ENCODE data around the gene TTC6. TPM values are rescaled to one million over a fixed set of nuclear protein-coding genes. Genes with fewer than 3 reads are reported as not detected.
A peak's percentile ranks its signal among the peaks of the same experiment; 100 is the strongest.

The TTC6 gene
- total RNA-seq, 1 donor from 2014 or later: 0.44 TPM

- no peak overlapping the region for H3K27ac Mint-ChIP-seq (ENCODE audit: unreplicated experiment)
- TF ChIP-seq CTCF (IDR thresholded peaks at IDR 0.05; ENCODE audit: partially characterized antibody, unreplicated experiment): peak; percentile 30
- no peak overlapping the region for H3K4me3 Mint-ChIP-seq (ENCODE audit: unreplicated experiment)
- no peaks in the 10 kb centered on the region for H3K9me3 Mint-ChIP-seq (ENCODE audit: unreplicated experiment)
- no peaks in the 10 kb centered on the region for H3K4me1 Mint-ChIP-seq (ENCODE audit: low read depth, unreplicated experiment)
- DNase-seq: no peak
- H3K36me3 Mint-ChIP-seq (ENCODE audit: unreplicated experiment): no peaks in the 10 kb centered on the region
- H3K27me3 Mint-ChIP-seq (ENCODE audit: unreplicated experiment): no peaks in the 10 kb centered on the region
Observed at GRCh38 chr14:37565550-37565949, 29.9 kb upstream of the TTC6 start.

GRCh38 chr14:37566811-37567371 lies 28.5 kb upstream of the TTC6 start:
- no peak overlapping the region for H3K27ac Mint-ChIP-seq (ENCODE audit: unreplicated experiment)
- DNase-seq: no peak
- no peaks in the 10 kb centered on the region for H3K27me3 Mint-ChIP-seq (ENCODE audit: unreplicated experiment)
- no peaks in the 10 kb centered on the region for H3K4me1 Mint-ChIP-seq (ENCODE audit: low read depth, unreplicated experiment)
- no peak for TF ChIP-seq CTCF (IDR thresholded peaks at IDR 0.05; ENCODE audit: partially characterized antibody, unreplicated experiment)
- no peak overlapping the region for H3K4me3 Mint-ChIP-seq (ENCODE audit: unreplicated experiment)
- no peaks in the 10 kb centered on the region for H3K9me3 Mint-ChIP-seq (ENCODE audit: unreplicated experiment)
- no peaks in the 10 kb centered on the region for H3K36me3 Mint-ChIP-seq (ENCODE audit: unreplicated experiment)

GRCh38 chr14:37569729-37570128 lies 25.7 kb upstream of the TTC6 start:
- no peak for DNase-seq
- no peak for TF ChIP-seq CTCF (IDR thresholded peaks at IDR 0.05; ENCODE audit: partially characterized antibody, unreplicated experiment)
- peaks cover 2% of the 10 kb centered on the region for H3K36me3 Mint-ChIP-seq (ENCODE audit: unreplicated experiment)
- H3K4me3 Mint-ChIP-seq (ENCODE audit: unreplicated experiment): no peak overlapping the region
- H3K27ac Mint-ChIP-seq (ENCODE audit: unreplicated experiment): no peak overlapping the region
- no peaks in the 10 kb centered on the region for H3K4me1 Mint-ChIP-seq (ENCODE audit: low read depth, unreplicated experiment)
- H3K9me3 Mint-ChIP-seq (ENCODE audit: unreplicated experiment): no peaks in the 10 kb centered on the region
- no peaks in the 10 kb centered on the region for H3K27me3 Mint-ChIP-seq (ENCODE audit: unreplicated experiment)

GRCh38 chr14:37571391-37571790 lies 24.0 kb upstream of the TTC6 start:
- H3K4me3 Mint-ChIP-seq (ENCODE audit: unreplicated experiment): no peak overlapping the region
- TF ChIP-seq CTCF (IDR thresholded peaks at IDR 0.05; ENCODE audit: partially characterized antibody, unreplicated experiment): no peak
- peaks cover 3% of the 10 kb centered on the region for H3K36me3 Mint-ChIP-seq (ENCODE audit: unreplicated experiment)
- no peaks in the 10 kb centered on the region for H3K4me1 Mint-ChIP-seq (ENCODE audit: low read depth, unreplicated experiment)
- no peaks in the 10 kb centered on the region for H3K27me3 Mint-ChIP-seq (ENCODE audit: unreplicated experiment)
- no peaks in the 10 kb centered on the region for H3K9me3 Mint-ChIP-seq (ENCODE audit: unreplicated experiment)
- no peak overlapping the region for H3K27ac Mint-ChIP-seq (ENCODE audit: unreplicated experiment)
- DNase-seq: no peak

GRCh38 chr14:37573356-37573755 lies 22.1 kb upstream of the TTC6 start:
- no peaks in the 10 kb centered on the region for H3K9me3 Mint-ChIP-seq (ENCODE audit: unreplicated experiment)
- no peak overlapping the region for H3K4me3 Mint-ChIP-seq (ENCODE audit: unreplicated experiment)
- H3K36me3 Mint-ChIP-seq (ENCODE audit: unreplicated experiment): peaks cover 3% of the 10 kb centered on the region
- no peaks in the 10 kb centered on the region for H3K4me1 Mint-ChIP-seq (ENCODE audit: low read depth, unreplicated experiment)
- no peak for TF ChIP-seq CTCF (IDR thresholded peaks at IDR 0.05; ENCODE audit: partially characterized antibody, unreplicated experiment)
- DNase-seq: no peak
- H3K27me3 Mint-ChIP-seq (ENCODE audit: unreplicated experiment): no peaks in the 10 kb centered on the region
- no peak overlapping the region for H3K27ac Mint-ChIP-seq (ENCODE audit: unreplicated experiment)

All from glutamatergic neuron (in vitro differentiated cells).